Hepatic stellate cell (primary cell): ENCODE measurements around the gene NOXA1.

Experiments used
- DNase-seq: peaks from one replicate; pipeline ENCODE4 v3.0.0; 2011; ENCODE audit warnings: low spot score

Gene NOXA1

DNA sequence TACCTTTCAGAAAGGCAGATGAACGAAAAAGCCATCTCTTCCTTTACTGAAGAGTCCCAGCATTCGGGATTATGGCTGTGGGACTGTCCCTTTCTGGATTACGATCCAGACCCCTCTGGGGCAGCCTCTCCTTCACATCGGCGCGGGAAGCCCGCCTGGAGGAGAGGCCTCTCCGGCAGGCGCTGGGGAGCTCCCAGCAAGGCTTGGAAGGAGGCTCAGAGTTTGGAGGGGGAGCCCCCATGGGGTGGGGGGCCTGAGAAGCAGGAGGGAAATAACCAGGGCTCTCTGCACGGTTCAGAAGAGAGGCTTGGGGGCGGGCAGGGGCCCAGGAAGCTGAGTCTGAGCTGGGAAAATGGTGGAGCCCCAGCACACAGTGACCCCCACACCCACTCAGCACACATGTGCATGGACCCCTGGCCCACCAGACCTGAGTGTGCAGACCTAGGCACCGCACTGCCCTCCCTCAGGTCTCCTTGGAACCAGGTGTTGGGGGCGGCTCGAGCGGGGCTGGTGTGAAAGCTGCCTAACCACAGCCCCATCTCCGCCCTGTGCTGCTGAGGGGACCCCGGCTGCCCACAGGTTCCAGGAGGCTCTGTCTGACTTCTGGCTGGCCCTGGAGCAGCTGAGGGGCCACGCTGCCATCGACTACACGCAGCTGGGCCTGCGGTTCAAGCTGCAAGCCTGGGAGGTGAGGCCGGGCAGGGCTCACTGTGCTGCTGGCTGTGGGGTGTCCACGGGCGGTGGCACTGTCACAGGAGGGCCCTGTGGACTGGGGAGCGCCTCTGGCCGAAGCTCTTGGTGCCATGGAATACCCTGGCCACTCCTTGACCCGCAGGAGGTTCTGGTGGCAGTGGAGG, 4.5 kb downstream of the NOXA1 start:
- DNase-seq = no peak

DNA sequence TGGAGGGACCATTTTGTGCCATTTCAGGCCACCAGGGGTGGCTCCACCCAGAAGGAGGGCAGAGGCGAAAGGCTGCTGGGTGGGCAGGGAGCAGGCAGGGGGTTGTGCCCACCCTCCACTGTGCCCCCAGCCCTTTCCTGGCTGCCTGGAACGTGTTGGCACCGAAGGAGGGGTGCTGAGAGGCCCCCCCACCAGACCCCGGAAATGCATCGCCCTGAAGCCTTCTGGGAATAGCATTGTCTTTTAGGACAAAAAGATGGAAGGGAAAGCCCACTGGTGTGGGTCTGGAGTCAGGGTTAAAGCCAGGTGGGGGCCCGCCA, 5.1 kb downstream of the NOXA1 start:
- DNase-seq = no peak

DNA sequence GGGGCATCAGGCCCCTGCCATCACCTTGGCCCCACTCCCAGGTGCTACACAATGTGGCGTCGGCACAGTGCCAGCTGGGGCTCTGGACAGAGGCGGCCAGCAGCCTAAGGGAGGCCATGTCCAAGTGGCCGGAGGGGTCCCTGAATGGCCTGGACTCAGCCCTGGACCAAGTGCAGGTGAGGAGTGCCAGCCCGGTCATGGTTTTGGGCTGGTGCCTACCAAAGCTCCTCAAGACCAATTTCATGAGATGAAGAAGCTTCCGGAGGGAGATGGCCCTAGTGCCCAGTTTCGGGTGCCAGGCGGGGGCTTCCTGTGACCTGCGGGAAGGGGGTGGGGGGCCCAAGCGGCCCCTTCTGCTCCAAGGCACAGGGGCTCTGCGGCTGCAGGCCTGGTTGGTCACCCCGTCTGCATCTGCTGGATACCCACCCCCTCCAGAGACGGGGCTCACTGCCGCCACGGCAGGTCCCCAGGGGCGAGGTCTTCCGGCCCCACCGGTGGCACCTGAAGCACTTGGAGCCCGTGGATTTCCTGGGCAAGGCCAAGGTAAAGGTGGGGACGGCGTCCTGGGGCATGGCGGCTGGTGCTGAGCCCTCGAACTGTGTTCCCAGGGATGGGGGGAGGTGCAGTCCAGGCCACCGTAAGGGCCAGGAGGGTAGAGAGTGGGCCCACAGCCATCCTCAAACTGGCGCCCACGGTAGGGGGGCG, 5.8 kb downstream of the NOXA1 start:
- DNase-seq = no peak

- DNase-seq = no peak
Observed at GRCh38 chr9:137429546-137429890, 6.3 kb downstream of the NOXA1 start.

DNA sequence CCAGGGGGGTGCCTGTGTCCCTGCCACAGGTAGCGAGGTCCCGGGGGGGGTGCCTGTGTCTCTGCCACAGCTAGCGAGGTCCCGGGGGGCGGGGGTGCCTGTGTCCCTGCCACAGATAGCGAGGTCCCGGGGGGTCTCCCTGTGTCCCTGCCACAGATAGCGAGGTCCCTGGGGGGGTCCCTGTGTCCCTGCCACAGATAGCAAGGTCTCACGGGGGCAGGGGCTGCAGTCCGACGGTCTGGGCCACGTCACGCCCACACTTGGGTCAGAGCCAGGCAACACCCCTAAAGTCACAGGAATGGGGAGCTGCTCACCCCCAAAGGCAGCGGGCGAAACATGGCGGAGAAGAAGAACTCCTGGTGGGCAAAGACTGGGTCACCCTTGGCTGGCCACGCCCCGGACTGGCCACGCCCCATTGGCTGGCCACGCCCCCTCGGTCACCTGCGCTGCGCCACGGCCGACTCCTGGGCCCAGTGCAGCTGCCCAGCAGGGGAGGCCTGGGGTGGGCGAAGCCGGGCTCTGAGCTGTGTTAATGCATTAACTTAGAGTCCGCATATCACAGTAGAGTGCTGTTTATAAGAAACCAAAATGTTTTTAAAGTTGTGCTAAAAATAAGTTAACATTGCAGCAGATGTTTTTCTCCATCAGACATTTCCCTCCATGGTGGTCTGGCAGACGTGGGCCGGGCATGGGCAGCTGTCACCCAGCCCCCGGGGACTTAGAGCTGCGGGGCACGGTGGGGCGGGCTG, 7.0 kb downstream of the NOXA1 start:
- DNase-seq = no peak

DNA sequence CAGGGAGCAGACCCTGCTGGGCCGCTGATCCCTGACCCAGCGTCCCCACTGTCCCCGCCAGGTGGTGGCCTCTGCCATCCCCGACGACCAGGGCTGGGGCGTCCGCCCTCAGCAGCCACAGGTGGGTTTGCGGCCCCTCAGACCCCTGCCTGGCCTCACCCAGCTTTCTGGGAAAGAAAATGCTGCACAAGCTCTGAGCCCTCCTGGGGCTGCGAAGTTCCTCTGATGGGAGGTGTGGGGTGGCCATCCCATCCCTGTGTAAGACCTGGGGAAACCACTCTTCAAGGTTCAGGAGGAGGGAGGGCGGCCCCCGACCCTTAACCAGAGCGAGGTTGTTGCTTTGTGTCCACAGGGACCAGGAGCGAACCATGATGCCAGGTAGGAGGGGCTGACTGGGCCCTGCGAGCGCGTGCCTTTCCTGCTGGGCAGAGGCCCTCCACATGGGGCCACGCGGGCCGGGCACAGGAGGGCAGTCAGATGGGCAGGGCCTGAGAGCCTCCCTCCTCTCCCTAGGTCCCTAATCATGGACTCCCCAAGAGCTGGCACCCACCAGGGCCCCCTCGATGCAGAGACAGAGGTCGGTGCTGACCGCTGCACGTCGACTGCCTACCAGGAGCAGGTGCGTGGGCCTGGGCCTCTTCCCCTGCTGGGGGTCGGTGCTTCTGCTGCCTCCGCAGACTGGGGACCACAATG, 7.7 kb downstream of the NOXA1 start:
- no peak for DNase-seq

DNA sequence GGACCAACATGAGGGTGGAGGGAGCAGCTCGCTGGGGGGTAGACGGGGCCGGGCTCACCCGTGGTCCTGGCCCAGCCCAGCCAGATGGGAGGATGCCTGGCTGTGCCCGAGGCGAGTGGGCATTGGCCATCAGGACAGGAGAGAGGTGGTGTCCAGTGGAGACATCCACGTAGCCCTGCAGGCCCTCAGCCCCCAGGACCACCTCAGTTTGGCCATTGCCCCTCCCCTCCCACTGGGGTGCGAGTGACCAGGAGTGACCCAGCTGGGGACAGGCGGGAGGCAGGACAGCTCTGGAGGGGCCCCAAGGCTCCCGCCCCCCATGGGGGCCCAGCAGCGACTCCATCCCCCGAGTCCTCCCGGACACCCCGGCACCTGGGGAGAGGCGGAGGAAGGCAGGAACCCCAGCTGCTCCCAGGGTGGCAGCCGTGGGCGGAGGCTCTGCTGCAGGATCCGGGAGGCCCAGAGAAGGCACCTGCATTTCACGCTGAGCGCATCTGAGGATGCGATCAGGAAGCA, 8.3 kb downstream of the NOXA1 start:
- DNase-seq = no peak

DNA sequence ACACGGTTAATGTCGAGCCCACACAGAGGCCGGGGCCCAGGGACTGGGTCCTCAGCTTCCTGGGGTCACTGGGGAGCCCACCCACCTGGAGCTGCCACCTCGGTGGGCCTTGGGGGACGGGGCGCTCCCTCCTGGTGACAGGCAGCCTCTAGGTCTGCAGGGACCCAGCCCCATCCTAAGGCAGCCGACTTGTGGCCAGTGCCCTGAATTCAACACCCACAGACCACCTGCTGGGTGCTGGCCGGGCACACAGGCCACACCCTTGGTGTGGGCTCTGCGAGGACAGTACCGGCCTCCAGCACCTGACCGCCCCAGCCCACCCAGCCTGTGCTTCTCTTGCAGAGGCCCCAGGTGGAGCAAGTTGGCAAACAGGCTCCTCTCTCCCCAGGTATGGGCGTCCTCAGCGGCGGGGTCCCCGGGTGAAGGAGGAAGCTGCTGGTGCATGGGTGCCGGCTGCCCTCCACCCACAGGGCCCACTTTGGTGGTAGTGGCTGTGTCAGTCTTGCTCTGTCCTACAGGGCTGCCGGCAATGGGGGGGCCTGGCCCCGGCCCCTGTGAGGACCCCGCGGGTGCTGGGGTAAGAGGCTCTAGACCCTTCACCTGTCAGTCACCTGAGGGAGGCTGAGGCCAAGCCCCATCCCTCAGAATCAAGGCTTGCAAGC, 9.6 kb downstream of the NOXA1 start:
- no peak for DNase-seq

GRCh38 chr9:137433349-137433915, 10.2 kb downstream of the NOXA1 start:
- DNase-seq = no peak

- no peak for DNase-seq
Observed at GRCh38 chr9:137433916-137434431, 10.8 kb downstream of the NOXA1 start.

DNA sequence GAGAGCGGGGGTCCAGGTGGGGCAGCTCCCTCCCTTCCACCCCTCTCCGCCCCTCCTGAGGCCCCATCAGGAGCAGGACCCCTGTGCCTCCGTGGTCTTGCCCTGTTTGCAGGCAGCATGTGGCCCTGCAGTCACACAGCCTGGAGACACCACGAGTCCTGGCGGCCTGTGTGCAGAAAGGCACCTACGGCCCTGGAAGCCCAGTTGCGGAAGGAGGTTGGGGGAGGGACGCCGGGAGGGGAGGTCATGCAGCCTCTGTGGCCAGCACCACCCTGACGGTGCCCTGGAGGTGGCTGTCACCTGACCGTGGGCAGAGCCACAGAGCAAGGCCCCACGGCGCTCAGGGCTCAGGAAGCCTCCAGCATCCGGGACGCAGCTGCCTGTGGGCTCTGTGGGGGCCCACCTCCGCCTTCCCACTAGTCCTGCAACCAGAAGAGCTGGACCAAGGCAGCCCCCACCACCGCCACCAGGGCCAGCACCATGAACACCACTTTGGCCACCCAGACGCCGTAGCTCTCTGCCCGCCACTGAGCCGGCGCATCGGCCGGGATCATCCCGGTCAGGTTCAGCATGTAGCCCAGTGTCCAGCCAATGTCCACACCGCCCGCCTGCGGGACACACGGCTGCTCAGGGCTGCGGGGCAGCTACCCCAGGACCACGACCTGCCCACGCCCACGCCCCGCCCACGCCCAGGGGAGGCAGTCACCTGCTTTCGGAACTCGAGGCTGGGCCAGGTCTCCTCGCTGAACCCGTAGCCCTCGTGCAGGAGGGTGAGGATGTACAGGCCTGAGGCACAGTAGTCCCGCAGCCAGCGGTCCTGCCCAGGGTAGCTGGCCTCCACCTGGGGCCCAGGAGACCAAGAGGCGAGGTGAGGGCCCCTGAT, 11.5 kb downstream of the NOXA1 start:
- no peak for DNase-seq

GRCh38 chr9:137435381-137435891, 12.2 kb downstream of the NOXA1 start:
- DNase-seq = no peak

DNA sequence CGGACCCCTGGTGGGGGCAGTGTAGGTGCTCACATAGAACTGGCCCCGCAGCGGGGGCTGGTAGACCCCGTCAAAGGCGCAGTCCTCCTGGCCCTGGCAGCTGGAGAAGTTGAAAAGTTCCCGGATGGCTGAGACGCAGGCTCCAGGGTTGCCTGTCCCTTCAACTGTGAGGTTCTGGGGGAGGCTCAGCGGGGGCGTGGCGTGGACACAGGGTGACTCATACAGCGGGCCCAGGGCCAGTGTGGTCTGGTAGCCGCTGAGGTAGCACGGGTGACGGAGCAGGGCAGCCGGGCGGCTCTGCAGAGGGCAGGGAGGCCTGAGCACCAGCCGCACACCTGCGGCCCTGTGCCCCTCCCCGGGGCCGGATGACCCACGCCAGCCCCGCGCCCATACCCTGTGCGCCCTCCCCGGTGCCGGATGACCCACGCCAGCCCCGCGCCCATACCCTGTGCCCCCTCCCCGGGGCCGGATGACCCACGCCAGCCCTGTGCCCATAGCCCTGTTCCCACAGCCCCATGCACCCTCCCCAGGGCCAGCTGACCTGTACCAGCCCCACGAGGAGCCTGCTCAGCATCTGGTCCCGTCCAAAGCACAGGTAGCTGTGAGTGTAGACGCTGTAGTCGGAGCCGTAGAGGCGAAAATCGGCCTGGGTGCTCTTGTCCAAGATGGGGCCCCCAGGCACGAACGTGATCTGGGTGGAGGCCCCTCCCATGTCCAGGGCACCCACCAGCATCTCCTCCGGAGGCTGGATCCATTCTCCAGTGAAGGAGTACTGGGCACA, 13.0 kb downstream of the NOXA1 start:
- DNase-seq = peak; percentile 98

DNA sequence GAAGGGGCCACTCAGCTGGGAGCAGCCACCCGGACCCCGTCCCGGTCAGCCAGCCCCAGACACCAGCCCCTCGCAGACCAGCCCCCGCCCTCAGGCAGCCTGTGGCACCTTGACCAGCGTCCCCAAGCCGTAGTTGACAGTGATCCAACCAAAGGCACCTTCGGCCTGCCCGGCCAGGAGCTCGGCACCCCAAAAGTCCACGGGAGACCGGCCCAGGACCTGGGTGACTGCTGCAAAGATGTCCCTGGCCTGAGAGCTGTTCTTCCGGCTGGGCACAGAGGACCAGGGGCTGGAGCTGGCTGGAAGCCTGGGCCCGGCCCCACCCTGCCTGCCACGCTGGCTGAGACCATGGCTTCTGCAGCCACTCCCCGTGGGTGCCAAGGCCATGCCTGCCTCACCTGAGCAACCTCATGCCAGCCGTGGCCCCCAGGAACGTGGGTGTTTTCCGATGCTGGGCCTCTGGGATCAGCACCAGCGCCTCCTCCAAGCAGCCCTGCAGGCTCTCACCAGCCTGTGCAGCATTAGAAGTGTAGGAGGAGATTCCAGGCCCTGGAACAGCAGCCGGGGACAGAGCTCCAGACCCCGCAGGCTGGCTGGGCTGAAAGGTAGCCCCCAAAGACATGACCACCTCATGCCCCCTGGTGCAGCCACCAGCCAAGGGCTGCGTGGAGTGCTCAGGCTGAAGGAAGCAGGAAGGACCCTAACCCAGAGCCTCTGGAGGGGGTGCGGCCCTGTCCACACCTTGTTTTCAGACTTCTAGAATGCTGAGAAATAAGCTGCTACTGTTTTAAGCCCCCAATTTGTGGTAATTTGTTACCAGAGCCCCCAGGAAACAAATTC, 13.8 kb downstream of the NOXA1 start:
- no peak for DNase-seq

DNA sequence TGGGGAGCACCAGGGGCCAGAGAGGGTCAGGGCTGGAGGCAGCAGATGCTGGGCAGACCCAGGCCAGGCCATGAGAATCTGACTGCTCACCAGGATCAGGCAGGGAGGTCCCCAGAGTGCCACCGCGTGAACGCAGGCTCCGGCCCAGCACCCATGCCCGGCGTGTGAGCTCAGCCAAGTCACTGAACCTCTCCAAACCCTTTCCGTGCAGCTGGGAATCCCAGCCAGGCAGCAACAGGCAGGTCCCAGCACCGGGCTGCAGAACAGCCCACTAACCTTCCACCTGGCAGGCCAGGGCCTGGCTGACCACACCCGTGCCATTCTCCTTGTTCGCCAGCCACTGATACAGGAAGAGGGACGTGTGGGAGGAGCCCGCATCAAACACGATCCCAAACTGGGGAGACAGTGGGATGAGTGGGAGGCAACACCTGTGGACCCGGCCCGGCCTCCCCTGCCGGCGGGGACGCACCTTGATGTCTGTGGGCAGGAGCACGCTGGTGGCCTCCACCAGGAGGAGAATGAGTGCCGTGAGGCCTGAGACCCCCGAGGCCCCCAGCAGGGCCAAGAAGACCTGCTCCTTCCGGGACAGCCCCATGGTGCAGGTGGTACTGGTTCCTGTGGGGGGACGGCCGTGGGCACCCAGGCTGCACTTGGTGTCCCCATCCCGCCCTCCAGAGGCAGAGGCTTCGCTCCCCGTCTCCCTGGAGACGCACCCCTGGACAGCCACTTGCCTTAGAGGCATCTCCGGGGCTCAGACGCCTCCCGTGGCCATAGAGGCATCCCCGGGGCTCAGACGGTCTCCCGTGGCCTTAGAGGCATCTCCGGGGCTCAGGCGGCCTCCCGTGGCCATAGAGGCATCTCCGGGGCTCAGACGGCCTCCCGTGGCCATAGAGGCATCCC, 14.7 kb downstream of the NOXA1 start:
- DNase-seq = no peak

DNA sequence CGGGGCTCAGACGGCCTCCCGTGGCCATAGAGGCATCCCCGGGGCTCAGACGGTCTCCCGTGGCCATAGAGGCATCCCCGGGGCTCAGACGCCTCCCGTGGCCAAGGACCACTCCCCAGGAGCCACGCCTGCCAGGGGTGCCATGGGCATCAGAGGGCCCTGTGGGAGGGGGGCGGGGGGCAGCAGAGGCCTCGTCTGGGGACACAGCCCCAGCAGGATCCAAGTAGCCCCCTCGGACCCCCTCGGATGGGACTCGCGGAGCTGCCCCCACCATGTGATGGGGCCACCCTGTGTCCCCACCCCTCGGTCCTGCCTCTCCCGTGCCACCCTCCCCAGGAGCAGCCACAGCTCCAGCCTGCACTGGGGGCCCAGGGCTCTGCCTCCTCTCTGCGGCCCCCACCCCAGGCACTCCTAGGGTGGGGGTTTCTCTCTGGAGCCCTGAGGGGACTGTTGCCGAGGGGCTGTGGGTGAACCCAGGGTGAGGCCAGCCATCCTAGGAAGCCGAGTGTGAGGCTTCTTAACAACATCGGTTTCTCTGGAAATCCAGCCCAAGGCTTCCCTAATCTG, 15.5 kb downstream of the NOXA1 start:
- no peak for DNase-seq
